Loucy (cell line): Measurements from ENCODE around the gene CDH15.

Source experiments
- H2AFZ ChIP-seq: fragments of 200-600 bp; sonication (generic); 2 replicates; pipeline ENCODE4 v1.6.0; 2016; ENCODE audit warnings: antibody characterized with exemption, mild to moderate bottlenecking, low read length, moderate library complexity
- H3F3A ChIP-seq: fragments of 200-600 bp; 2 replicates; pipeline ENCODE4 v1.6.0; 2016; ENCODE audit warnings: antibody characterized with exemption, low read depth, mild to moderate bottlenecking
- H3K27me3 ChIP-seq: fragments of 200-600 bp; sonication (generic); 2 replicates; pipeline ENCODE4 v1.6.1; 2014; ENCODE audit warnings: low read length, mild to moderate bottlenecking; ENCODE audit not compliant: insufficient read depth, poor library complexity, severe bottlenecking
- H3K36me3 ChIP-seq: fragments of 200-600 bp; sonication (generic); 2 replicates; pipeline ENCODE4 v1.6.1; 2016; ENCODE audit warnings: low read length; ENCODE audit not compliant: insufficient read depth
- H3K4me1 ChIP-seq: fragments of 200-600 bp; sonication (generic); 2 replicates; pipeline ENCODE4 v1.5.1; 2014; ENCODE audit warnings: low read length, mild to moderate bottlenecking; ENCODE audit not compliant: insufficient read depth, poor library complexity, severe bottlenecking
- H3K4me2 ChIP-seq: fragments of 200-600 bp; sonication (generic); 2 replicates; pipeline ENCODE4 v1.6.0; 2014; ENCODE audit warnings: antibody characterized with exemption, low read length, low read depth, mild to moderate bottlenecking; ENCODE audit not compliant: poor library complexity, severe bottlenecking
- H3K4me3 ChIP-seq: fragments of 200-600 bp; sonication (generic); 2 replicates; pipeline ENCODE4 v1.5.1; 2014; ENCODE audit warnings: low read length, mild to moderate bottlenecking, mixed read lengths; ENCODE audit not compliant: poor library complexity, severe bottlenecking
- H3K79me2 ChIP-seq: fragments of 200-600 bp; sonication (generic); 2 replicates; pipeline ENCODE4 v1.6.1; 2014; ENCODE audit warnings: low read length; ENCODE audit not compliant: insufficient read depth
- H3K9ac ChIP-seq: fragments of 200-600 bp; sonication (generic); 2 replicates; pipeline ENCODE4 v1.6.0; 2014; ENCODE audit warnings: mild to moderate bottlenecking, low read depth, low read length, moderate library complexity; ENCODE audit not compliant: poor library complexity, severe bottlenecking
- H3K9me2 ChIP-seq: fragments of 200-600 bp; sonication (generic); replicated peaks from 2 replicates; pipeline ENCODE4 v1.6.1; 2016; ENCODE audit warnings: low read depth, low read length, mixed read lengths
- H3K9me3 ChIP-seq: fragments of 200-600 bp; sonication (generic); 2 replicates; pipeline ENCODE4 v1.6.1; 2014; ENCODE audit warnings: mild to moderate bottlenecking, antibody characterized with exemption, low read length, low read depth; ENCODE audit not compliant: insufficient read depth
- H4K20me1 ChIP-seq: fragments of 200-600 bp; sonication (generic); 2 replicates; pipeline ENCODE4 v1.6.0; 2014; ENCODE audit warnings: antibody characterized with exemption, low read length, mild to moderate bottlenecking; ENCODE audit not compliant: insufficient read depth, poor library complexity, severe bottlenecking
- CTCF ChIP-seq: fragments of 200-600 bp; sonication (generic); conservative IDR thresholded peaks from 2 replicates; pipeline ENCODE4 v1.5.1; 2014; ENCODE audit warnings: mild to moderate bottlenecking, antibody characterized with exemption, low read length
- EZH2phosphoT487 ChIP-seq: fragments of 200-600 bp; IDR thresholded peaks from 2 replicates; pipeline ENCODE4 v1.6.1; 2018; ENCODE audit warnings: antibody characterized with exemption, mild to moderate bottlenecking, moderate library complexity, borderline replicate concordance

The CDH15 gene

GRCh38 chr16:89131783-89132182, 39.8 kb upstream of the CDH15 start:
- H3K4me2 ChIP-seq, result no peak overlapping the region
- no peaks in the 10 kb centered on the region for H3K9me3 ChIP-seq
- H3K27me3 ChIP-seq, result no peaks in the 10 kb centered on the region
- H3K4me3 ChIP-seq, result no peak overlapping the region
- no peaks in the 10 kb centered on the region for H4K20me1 ChIP-seq
- H3K4me1 ChIP-seq, result no peaks in the 10 kb centered on the region
- H3F3A ChIP-seq, result no peaks in the 10 kb centered on the region
- no peaks in the 10 kb centered on the region for H3K79me2 ChIP-seq
- no peak overlapping the region for H2AFZ ChIP-seq
- H3K36me3 ChIP-seq, result no peaks in the 10 kb centered on the region; the same call in 1 of the 2 replicates
- H3K9ac ChIP-seq, result no peak overlapping the region
- H3K9me2 ChIP-seq, result no peaks in the 10 kb centered on the region
- TF ChIP-seq CTCF, result no peak
- no peak for TF ChIP-seq EZH2phosphoT487

- Histone ChIP-seq H3K4me3 (no peak overlapping the region), H3F3A (no peaks in the 10 kb centered on the region), H3K27me3 (no peaks in the 10 kb centered on the region), H3K79me2 (no peaks in the 10 kb centered on the region), H3K36me3 (no peaks in the 10 kb centered on the region; the same call in 1 of the 2 replicates), H3K4me1 (no peaks in the 10 kb centered on the region), H3K4me2 (no peak overlapping the region), H3K9ac (no peak overlapping the region), H3K9me2 (no peaks in the 10 kb centered on the region), H3K9me3 (no peaks in the 10 kb centered on the region), H4K20me1 (no peaks in the 10 kb centered on the region), H2AFZ (no peak overlapping the region)
- TF ChIP-seq CTCF (no peak; the same call in 1 of the 2 replicates), EZH2phosphoT487 (no peak)
Measured at GRCh38 chr16:89132194-89133005, 39.1 kb upstream of the CDH15 start.

GRCh38 chr16:89133457-89134127, 38.0 kb upstream of the CDH15 start:
- Histone ChIP-seq H3K27me3 (no peaks in the 10 kb centered on the region), H3K79me2 (no peaks in the 10 kb centered on the region), H3K4me3 (no peak overlapping the region), H3F3A (no peaks in the 10 kb centered on the region), H4K20me1 (no peaks in the 10 kb centered on the region), H3K9ac (no peak overlapping the region), H3K4me2 (no peak overlapping the region), H3K9me3 (no peaks in the 10 kb centered on the region), H3K4me1 (no peaks in the 10 kb centered on the region), H3K9me2 (no peaks in the 10 kb centered on the region), H3K36me3 (no peaks in the 10 kb centered on the region; the same call in 1 of the 2 replicates), H2AFZ (no peak overlapping the region)
- TF ChIP-seq EZH2phosphoT487 (no peak), CTCF (no peak)
